HG02884 (cell line): Measurements from ENCODE around the gene XPR1.
A peak's percentile ranks its signal among the peaks of the same experiment; 100 is the strongest.

Source experiments
- ATAC-seq: cut with Tn5 transposase; IDR thresholded peaks from one replicate; pipeline ENCODE4 v1.9.1; 2021; ENCODE audit warnings: mild to moderate bottlenecking, moderate library complexity; ENCODE audit not compliant: unreplicated experiment

The XPR1 gene

GRCh38 chr1:180631766-180632325 is at the start of gene XPR1:
Gene XPR1 (plus strand): TSS chr1:180632022. CDS start chr1:180632202, 180 bp downstream.
- ATAC-seq: peak; percentile 96

- ATAC-seq: no peak
Observed at GRCh38 chr1:180584869-180585268, 47.0 kb upstream of the XPR1 start.

- ATAC-seq: no peak
Observed at GRCh38 chr1:180585994-180586359, 45.8 kb upstream of the XPR1 start.

GRCh38 chr1:180586671-180587155 is 45.1 kb upstream of the XPR1 start:
- ATAC-seq: no peak

GRCh38 chr1:180588121-180588520 is 43.7 kb upstream of the XPR1 start:
- no peak for ATAC-seq

GRCh38 chr1:180590889-180591288 is 40.9 kb upstream of the XPR1 start:
- no peak for ATAC-seq

GRCh38 chr1:180593382-180593781 is 38.4 kb upstream of the XPR1 start:
- no peak for ATAC-seq

GRCh38 chr1:180594723-180595122 is 37.1 kb upstream of the XPR1 start:
- ATAC-seq: no peak

GRCh38 chr1:180595966-180596365 is 35.9 kb upstream of the XPR1 start:
- ATAC-seq: no peak

- ATAC-seq: no peak
Observed at GRCh38 chr1:180597520-180597919, 34.3 kb upstream of the XPR1 start.

- ATAC-seq: no peak
Observed at GRCh38 chr1:180598333-180598974, 33.4 kb upstream of the XPR1 start.

- no peak for ATAC-seq
Observed at GRCh38 chr1:180600343-180600742, 31.5 kb upstream of the XPR1 start.

GRCh38 chr1:180601512-180601911 is 30.3 kb upstream of the XPR1 start:
- ATAC-seq: no peak

- no peak for ATAC-seq
Observed at GRCh38 chr1:180603223-180603849, 28.5 kb upstream of the XPR1 start.

- no peak for ATAC-seq
Observed at GRCh38 chr1:180603850-180604226, 28.0 kb upstream of the XPR1 start.

GRCh38 chr1:180606155-180606554 is 25.7 kb upstream of the XPR1 start:
- ATAC-seq: no peak

GRCh38 chr1:180609643-180610555 is 21.9 kb upstream of the XPR1 start:
- no peak for ATAC-seq

GRCh38 chr1:180610556-180611015 is 21.2 kb upstream of the XPR1 start:
- no peak for ATAC-seq

GRCh38 chr1:180611016-180611930 is 20.5 kb upstream of the XPR1 start:
- no peak for ATAC-seq

- no peak for ATAC-seq
Observed at GRCh38 chr1:180612632-180613031, 19.2 kb upstream of the XPR1 start.
